ENCODE results near the gene MSGN1. TPM values are rescaled to one million over a fixed set of nuclear protein-coding genes. Genes with fewer than 3 reads are reported as not detected.

The MSGN1 gene
- total and polyA plus RNA-seq, 2 of the 4 experiments (the other 2 are of a cell fraction): not detected

GRCh38 chr2:17815468-17816184 lies 634 bp upstream of the MSGN1 start:
- dilution Hi-C loops (cut with HindIII; ENCODE audit: low sequenced_read_pairs, unreplicated experiment): no loop called here
- Histone ChIP-seq H3K4me3 (ENCODE audit: insufficient read depth, low read depth, low read length) (no peak overlapping the region), H3K9me1 (ENCODE audit: insufficient read depth, low read length) (no peaks in the 10 kb centered on the region), H3K9ac (ENCODE audit: low read depth, low read length) (no peak overlapping the region), H2BK20ac (ENCODE audit: low read depth, low read length) (no peak overlapping the region), H2BK15ac (ENCODE audit: low read depth, low read length) (no peak overlapping the region), H2BK120ac (ENCODE audit: low read depth, low read length) (no peak overlapping the region; the same call in 1 of the 2 replicates), H3K4me2 (ENCODE audit: low read depth, low read length) (no peak overlapping the region), H2BK5ac (ENCODE audit: low read depth, low read length, poor library complexity, severe bottlenecking) (no peak overlapping the region), H2AK5ac (ENCODE audit: low read depth, low read length) (no peak overlapping the region), H3K27me3 (ENCODE audit: control insufficient read depth, insufficient read depth, low read length) (peaks cover 5% of the 10 kb centered on the region; the same call in 1 of the 2 replicates), H3K4me1 (ENCODE audit: control insufficient read depth, insufficient read depth, low read length) (no peaks in the 10 kb centered on the region), H3K79me1 (ENCODE audit: low read depth in 1 of 2, low read length in 2 of 2) (no peaks in the 10 kb centered on the region), H3K23ac (ENCODE audit: low read depth, low read length) (no peak overlapping the region), H3K36me3 (ENCODE audit: control insufficient read depth, insufficient read depth, low read length) (no peaks in the 10 kb centered on the region), H3K18ac (ENCODE audit: low read depth, low read length) (peak overlapping the region; percentile 59), H3K27ac (ENCODE audit: insufficient read depth, low read length) (no peak overlapping the region), H3K9me3 (ENCODE audit: control insufficient read depth, insufficient read depth, low read length) (no peaks in the 10 kb centered on the region), H3K14ac (replicated peaks; ENCODE audit: low read depth, low read length) (no peak overlapping the region), H2AFZ (replicated peaks; ENCODE audit: low read length, poor library complexity) (peak overlapping the region; percentile 14), H4K91ac (ENCODE audit: insufficient read depth, low read depth, low read length) (no peak overlapping the region), H4K8ac (ENCODE audit: low read depth in 2 of 2, low read length in 2 of 2) (no peak overlapping the region), H2AK9ac (replicated peaks; ENCODE audit: low read depth, low read length, poor library complexity) (no peak overlapping the region), H3K4ac (ENCODE audit: low read depth, low read length) (no peak overlapping the region), H3K56ac (ENCODE audit: extremely low read depth, insufficient read depth, low read length) (no peak overlapping the region), H4K20me1 (ENCODE audit: insufficient read depth, low read length) (no peaks in the 10 kb centered on the region), H4K5ac (ENCODE audit: low read depth, low read length) (peak overlapping the region; percentile 43; the same call in 1 of the 2 replicates)
- CTCF ChIA-PET: no interaction called here
- intact Hi-C loops (cut with micrococcal nuclease): no loop called here
- POLR2A ChIA-PET (ENCODE audit: unreplicated experiment): no interaction called here
- in situ Hi-C loops (cut with MboI; ENCODE audit: low sequenced_read_pairs): no loop called here
- ATAC-seq (ENCODE audit: low read depth) (no peak), DNase-seq (no peak)
- WGBS, 2 experiments (ENCODE audit: extremely low coverage in 2 of 2, insufficient read length in 1 of 2): no CpG with 5 or more reads among the region's 8 CpGs
- BruUV-seq (replicated peaks): no TSS peak
- TF ChIP-seq MXI1 (IDR thresholded peaks at IDR 0.05; ENCODE audit: borderline replicate concordance, low read depth, low read length) (no peak), NFE2L2 (IDR thresholded peaks at IDR 0.05; ENCODE audit: low read depth, low read length) (no peak), RFX5 (IDR thresholded peaks at IDR 0.05; ENCODE audit: low read depth, low read length) (no peak), MAFK (IDR thresholded peaks at IDR 0.05; ENCODE audit: low read depth, low read length) (no peak), CEBPB (IDR thresholded peaks at IDR 0.05; ENCODE audit: low read depth, low read length) (no peak)
